Stimulated activated CD4-positive, alpha-beta T cell treated with anti-CD3 and anti-CD28 coated beads, TNF-alpha, amount 100 ng/mL, for 24 hours (primary cell): Measurements from ENCODE around the gene CASZ1.

Source experiments
- DNase-seq, 3 experiments: peaks; one replicate each; pipeline ENCODE4 v3.0.0-alpha.2; 2020; ENCODE audit warnings: low read depth in 3 of 3

CASZ1 gene

GRCh38 chr1:10652626-10653025, 143.8 kb downstream of the CASZ1 start:
- no peak for DNase-seq

DNA sequence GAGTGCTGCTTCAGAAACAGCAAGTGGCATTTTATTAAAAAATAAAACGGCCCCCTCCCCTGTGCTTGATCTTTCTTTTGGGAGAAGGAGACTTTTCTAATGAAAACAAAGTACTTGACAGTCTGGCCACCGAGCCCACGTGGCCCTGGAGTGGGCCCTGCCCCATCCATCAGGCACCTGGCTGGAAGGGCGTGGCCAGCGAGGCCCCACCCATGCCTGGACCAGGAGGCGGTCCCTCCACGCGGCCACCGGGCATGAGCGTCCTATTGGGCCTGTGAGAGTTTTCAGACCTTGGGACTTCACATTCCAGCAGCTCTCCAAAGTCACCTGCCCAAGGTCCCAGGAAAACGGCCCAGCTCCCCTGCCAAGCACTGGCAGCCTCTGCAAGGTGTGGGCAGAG, 144.7 kb downstream of the CASZ1 start:
- no peak for DNase-seq

DNA sequence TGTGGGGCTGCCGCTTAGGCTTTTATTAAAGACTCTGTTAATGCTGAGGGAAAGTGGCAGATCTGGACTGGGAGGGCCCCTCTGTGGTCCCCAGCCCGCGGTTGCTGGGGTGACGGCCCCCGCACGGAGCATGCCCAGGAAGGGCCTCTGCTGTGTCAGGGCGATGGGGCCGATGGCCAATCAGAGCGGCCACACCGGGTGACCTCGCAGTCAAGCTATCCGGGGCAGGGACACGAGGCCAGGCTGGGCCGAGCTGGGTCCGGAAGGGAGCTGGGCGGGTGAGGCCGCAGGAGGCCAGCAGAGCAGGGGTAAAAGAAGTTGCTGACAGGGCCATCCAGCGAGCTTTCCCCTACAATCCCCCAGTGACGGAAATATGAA, 145.1 kb downstream of the CASZ1 start:
- DNase-seq = no peak

DNA sequence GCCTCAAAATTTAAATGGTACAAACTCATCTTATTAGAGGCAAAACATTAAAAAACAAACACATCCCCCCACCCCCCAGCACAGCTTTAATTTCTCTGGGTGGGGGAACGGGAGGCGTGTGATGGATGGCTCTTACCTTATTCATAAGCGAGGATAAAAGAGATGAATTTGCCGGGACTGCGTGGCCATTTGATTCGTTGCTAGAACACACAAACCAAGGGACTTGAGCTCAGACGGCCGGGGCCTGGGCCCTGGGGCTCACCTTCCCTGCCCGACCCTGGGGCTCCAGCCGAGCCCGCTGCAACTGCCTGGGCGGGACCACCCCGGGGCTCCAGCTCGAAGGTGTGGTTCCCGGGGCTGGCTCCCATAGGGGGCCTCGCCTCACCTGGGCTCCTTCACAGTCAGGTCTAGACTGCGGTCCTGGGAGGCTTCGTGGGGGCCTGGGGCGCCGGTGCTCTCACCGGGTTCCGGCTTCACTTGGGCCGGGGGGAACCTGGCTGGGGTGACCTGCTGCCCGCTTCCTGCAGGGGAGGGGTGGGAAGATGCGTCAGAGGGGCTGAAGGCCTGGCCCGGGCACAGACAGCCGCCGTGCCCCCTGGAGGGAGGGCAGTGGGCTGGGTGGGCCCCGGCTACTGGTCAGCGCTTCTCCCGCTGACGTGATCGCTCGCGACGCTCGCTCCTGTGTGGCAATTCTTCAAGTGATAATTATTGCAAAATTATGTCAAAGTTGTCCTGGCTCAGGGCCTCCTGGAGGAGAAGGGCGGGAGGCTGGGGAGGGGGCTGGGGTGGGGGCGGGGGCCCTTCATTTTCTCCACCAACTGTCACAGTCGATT, 145.7 kb downstream of the CASZ1 start:
- no peak for DNase-seq

GRCh38 chr1:10649517-10650201, 146.8 kb downstream of the CASZ1 start:
- no peak for DNase-seq

DNA sequence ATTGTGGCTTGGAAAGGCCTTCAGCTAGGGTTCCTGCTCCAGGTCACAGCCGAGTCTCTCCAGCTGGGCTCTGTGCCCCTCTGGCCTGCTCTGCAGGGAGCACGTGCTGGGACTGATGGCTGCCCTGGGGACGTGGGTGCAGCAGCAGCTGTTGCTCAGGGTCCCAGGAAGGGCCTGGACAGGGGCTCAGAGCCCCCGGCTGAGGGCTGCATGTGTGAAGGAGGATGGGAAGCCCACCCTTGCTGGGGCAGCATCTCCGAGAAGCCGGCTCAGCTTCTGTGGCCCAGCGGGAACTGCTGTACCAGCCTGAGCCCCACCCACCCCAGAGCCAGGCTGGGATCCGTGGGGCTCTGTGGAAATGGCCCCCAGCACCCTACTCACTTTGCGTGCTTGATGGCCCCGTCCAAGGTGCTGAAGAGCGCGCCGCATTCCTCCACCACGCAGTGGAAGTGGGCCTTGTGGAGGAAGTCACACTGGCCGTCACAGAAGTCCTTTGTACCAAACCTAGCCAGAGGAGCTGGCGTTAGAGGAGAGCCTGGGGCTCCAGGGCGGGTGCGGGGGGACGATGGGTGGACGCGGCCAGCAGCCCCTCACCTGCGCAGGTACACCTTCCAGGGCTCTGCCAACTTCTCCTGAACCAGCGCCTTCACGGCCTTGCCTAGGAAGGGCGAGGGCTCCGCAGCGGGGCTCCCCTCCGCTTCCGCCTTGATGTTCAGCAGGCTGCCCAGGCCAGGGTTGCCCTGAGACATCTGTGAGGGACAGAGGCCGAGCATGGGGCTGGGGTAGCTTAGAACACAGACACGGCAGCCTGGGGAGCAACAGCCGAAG, 147.5 kb downstream of the CASZ1 start:
- DNase-seq = no peak

GRCh38 chr1:10647414-10648170, 148.9 kb downstream of the CASZ1 start:
- DNase-seq = no peak

DNA sequence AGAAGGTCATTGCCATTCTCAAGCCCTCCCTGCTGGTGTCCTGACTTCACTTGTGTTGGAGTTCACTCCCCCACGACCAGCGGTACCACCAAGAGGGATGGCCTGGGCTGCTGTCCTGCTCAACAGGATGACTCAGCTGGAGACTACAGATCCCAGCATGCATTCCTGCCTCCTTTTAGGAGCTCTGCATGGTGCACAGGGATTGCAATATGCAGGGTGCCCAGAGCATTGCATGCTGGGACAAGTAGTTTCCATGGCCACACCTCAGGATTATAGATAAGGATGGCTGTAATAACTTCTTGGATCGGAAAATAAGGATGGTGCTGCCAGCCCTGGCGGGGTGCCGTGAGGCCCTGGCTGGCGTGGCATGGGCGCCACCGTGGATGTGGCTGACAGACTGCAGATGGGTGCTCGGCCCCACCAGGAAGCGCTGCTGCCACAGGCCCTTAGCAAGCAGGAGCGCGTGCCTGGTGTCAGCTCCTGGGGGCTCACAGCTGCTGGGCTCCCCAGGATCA, 150.0 kb downstream of the CASZ1 start:
- DNase-seq = no peak

- DNase-seq = no peak
Measured at GRCh38 chr1:10644307-10645128, 151.9 kb downstream of the CASZ1 start.

GRCh38 chr1:10643607-10644306, 152.7 kb downstream of the CASZ1 start:
- no peak for DNase-seq

GRCh38 chr1:10642403-10643080, 153.9 kb downstream of the CASZ1 start:
- DNase-seq = no peak

GRCh38 chr1:10641976-10642375, 154.5 kb downstream of the CASZ1 start:
- DNase-seq = no peak

DNA sequence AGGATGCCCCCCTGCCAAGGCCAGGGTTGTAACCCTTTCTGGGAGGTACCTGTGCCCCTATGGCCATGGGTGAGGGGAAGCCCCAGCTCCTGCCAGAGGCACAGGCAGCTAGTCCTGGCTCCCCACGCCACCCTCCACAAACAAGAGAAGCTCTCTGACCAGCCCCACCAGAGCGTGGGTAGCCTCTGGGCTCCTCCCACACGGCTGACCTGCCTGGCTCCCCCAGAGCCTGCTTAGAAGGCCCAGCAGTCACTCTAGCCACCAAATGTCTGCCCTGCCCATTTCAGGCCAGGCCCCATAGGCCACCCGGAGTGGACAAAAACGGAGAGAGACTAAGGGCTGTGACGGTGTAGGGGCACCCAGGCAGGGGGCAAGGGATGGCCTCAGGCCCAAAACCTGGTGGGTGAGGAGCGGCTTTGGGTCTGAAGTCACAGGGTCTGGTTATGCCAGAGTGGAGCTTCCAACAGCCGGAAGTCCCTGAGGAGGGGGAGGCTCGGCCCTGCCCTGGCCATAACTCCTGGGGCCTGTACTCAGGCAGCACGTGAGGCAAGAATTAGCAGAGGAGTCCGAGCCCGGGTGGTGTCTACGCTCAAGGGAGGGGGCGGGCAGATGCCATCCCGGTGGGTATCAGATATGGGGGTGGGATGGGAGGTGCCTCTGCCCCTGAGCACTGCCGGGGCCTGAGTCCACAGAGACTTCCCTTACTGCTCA, 155.4 kb downstream of the CASZ1 start:
- no peak for DNase-seq

DNA sequence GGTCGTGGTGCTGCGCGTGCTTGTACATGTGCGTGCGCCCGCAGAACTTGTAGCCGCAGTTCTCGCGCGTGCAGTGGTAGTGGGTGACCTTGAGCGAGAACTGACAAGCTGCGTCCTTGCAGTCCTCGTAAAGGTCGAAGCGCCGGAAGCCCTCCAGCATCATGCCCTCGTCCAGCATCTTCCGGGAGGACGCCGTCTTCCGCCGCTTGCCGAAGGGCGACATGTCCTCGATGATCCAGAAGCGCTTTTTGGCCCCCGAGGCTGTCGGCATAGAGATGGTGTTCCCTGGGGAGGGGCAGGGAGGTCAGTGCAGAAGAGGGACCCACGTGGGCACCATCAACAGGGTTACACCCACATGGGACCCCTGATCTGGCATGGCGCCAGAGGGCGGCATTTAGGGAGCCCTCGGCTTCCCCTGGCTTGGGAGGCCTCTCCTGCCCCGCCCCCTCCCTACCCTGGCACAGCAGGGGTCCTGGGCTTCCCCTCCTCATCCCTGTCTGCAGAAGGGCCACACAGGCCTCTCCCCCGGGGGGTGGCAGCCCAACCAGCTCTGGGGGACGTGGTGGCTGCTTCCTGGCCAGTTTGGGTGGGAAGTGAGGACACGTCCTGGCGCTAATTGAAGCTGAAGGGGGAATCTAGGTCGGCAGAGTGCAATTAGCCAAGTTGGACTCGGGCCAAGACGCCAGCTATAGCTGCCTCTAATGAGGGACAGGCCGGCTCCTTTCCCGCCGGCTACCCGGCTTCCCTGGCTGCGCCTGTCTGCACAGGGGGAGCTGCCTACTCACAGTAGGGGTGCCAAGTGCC, 156.5 kb downstream of the CASZ1 start:
- no peak for DNase-seq

DNA sequence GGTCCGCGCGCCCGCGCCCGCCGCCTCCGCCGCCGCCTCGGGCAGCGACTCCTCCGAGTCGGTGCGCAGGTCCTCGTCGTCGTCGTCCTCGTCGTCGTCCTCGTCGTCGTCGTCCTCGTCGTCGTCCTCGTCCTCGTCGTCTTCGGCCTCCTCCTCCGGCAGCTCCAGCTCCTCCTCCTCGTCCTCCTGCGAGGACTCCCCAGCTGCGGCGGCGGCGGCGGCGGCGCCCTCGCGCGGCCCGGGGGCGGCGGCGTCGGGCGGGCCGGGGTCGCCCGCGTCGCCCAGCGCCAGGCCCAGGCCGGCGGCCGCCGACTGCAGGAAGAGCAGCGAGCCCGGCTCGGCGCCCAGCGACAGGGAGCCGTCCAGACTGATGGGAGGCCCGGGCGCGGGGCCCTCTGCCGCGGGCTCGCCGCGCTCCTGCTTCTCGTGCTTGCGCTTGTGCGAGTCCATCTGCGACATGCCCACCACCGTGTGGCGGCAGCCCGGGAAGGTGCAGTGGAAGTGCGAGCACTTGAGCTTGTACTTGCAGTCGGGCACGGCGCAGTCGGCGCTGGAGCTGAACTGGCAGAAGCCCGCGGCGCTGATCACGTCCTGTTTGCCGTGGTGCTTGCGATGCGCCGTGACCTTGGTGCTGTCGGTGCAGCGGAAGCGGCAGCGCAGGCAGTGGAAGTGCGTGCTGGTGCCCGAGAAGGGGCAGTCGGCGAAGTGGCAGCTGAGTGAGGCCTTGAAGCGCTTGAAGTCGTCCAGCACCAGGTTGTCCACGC, 157.3 kb downstream of the CASZ1 start:
- no peak for DNase-seq

GRCh38 chr1:10638559-10639005, 157.9 kb downstream of the CASZ1 start:
- no peak for DNase-seq
